Progenitor cell of endocrine pancreas (in vitro differentiated cells): ENCODE measurements around the gene TEX54. TPM values are rescaled to one million over a fixed set of nuclear protein-coding genes. Genes with fewer than 3 reads are reported as not detected.

Experiments
- DNase-seq: peaks from one replicate; pipeline ENCODE4 v3.0.0; 2021; ENCODE audit warnings: low spot score; ENCODE audit not compliant: unreplicated experiment
- H3K27ac Mint-ChIP-seq: 2 replicates; pipeline ENCODE4 v1.8.0; 2021; ENCODE audit warnings: mild to moderate bottlenecking, moderate library complexity, mixed read lengths
- H3K27me3 Mint-ChIP-seq: 2 replicates; pipeline ENCODE4 v1.8.0; 2021; ENCODE audit warnings: mixed read lengths
- H3K36me3 Mint-ChIP-seq: 2 replicates; pipeline ENCODE4 v1.8.0; 2022; ENCODE audit warnings: mixed read lengths; ENCODE audit not compliant: insufficient read depth
- H3K4me1 Mint-ChIP-seq: 2 replicates; pipeline ENCODE4 v1.8.0; 2021; ENCODE audit warnings: low read depth, mixed read lengths
- H3K4me3 Mint-ChIP-seq: 2 replicates; pipeline ENCODE4 v1.8.0; 2021; ENCODE audit warnings: low read depth, mild to moderate bottlenecking, moderate library complexity, mixed read lengths
- H3K9me3 Mint-ChIP-seq: 2 replicates; pipeline ENCODE4 v1.8.0; 2021; ENCODE audit warnings: low read depth, mixed read lengths
- CTCF ChIP-seq: fragments of 200-600 bp; sonication (generic); IDR thresholded peaks from one replicate; pipeline ENCODE4 v1.5.0; 2021; ENCODE audit warnings: antibody characterized with exemption, mild to moderate bottlenecking; ENCODE audit not compliant: unreplicated experiment
- total RNA-seq: library from RNA; stranded (reverse); gene quantifications from 2 replicates; pipeline ENCODE4 v1.2.1, GENCODE V29; 2021

Gene TEX54
- total RNA-seq, 1 donor from 2014 or later: not detected

DNA sequence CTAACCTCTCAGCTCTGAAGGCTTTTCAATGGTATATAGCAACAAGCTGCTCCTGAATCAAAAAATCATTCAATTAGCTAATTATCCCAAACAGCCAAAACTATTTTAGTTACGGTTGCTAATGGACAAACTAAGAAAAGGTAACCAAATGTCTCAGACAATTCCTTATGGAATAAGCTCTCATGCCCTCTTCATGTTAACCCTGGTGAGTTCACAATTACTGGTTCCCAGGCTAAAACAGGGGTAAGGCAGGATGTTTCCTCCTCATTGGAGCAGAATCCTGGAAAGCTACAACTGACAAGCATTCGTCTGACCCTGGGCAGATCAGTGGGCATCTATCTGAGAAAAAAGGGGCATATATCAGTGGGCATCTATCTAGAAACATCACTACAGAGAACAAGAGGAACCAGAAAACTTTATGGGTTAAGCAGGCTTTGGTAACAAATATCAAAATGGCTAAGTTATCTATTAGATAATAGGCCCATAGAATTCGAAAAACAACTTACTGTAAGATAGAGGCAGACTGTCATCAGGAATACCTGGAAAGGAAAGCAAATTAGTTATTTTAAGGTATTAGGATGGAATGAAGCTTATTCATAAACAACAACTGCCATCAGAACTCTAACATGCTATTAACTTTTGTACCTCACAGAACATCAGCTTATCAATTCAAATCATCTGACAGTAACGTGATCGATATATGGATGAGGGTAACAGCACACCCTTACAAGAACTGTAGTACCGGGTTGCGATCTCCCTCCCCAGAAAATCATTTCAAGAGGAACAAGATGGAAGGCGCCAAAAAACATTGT is 21.6 kb upstream of the TEX54 start:
- Mint-ChIP-seq H3K36me3 (peaks cover 28% of the 10 kb centered on the region), H3K27me3 (no peaks in the 10 kb centered on the region), H3K9me3 (no peaks in the 10 kb centered on the region), H3K27ac (peak overlapping the region; percentile 99), H3K4me3 (peak overlapping the region; percentile 98), H3K4me1 (peaks cover 41% of the 10 kb centered on the region)
- no peak for DNase-seq
- TF ChIP-seq CTCF: no peak

GRCh38 chr11:62853279-62853965 is 20.8 kb upstream of the TEX54 start:
- Mint-ChIP-seq H3K27ac (peak overlapping the region; percentile 99), H3K36me3 (peaks cover 28% of the 10 kb centered on the region), H3K4me3 (peak overlapping the region; percentile 98), H3K4me1 (peaks cover 37% of the 10 kb centered on the region), H3K9me3 (no peaks in the 10 kb centered on the region), H3K27me3 (no peaks in the 10 kb centered on the region)
- no peak for DNase-seq
- TF ChIP-seq CTCF: no peak

GRCh38 chr11:62852523-62853188 is 20.0 kb upstream of the TEX54 start:
- no peak for TF ChIP-seq CTCF
- Mint-ChIP-seq H3K9me3 (no peaks in the 10 kb centered on the region), H3K4me3 (peak overlapping the region; percentile 98), H3K36me3 (peaks cover 28% of the 10 kb centered on the region), H3K27ac (peak overlapping the region; percentile 99), H3K4me1 (peaks cover 29% of the 10 kb centered on the region), H3K27me3 (no peaks in the 10 kb centered on the region)
- DNase-seq: no peak

DNA sequence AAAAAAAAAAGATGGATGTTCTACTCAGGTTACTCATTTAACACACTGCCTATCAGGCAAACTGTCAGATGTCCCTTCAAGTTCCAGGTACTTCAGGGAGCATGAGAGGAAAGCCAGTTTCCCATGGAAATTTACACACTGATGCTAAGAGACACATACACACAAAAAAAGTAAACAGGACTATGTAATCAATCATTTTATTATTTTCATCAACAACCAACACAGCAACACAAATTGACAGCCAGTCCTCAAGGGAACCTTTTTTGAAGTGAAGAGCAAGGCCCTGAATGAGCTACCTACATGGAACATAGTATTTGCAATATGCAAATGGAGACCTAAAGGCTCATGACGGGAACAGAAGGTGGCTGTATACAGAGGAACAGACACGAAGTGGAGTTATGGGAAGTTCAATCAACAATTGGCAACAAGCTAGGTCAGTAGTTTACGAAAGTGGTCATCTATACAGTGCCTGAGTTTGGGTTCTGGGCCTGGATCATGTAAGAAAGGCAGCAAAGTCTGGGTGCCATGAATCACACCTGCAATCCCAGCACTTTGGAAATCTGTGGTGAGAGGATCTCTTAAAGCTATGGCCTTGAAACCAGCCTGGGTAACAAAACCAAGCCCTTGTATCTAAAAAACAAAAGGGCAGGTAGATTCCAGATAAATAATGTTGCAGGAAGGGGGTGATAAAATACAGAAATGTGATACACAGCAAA is 19.3 kb upstream of the TEX54 start:
- Mint-ChIP-seq H3K27me3 (no peaks in the 10 kb centered on the region), H3K36me3 (peaks cover 28% of the 10 kb centered on the region), H3K4me3 (peak overlapping the region; percentile 7), H3K27ac (peak overlapping the region; percentile 71), H3K4me1 (peaks cover 27% of the 10 kb centered on the region), H3K9me3 (peaks cover 3% of the 10 kb centered on the region)
- no peak for TF ChIP-seq CTCF
- no peak for DNase-seq
